Colonic mucosa (tissue), 4 donors: ENCODE data around the gene GDF7. TPM values are rescaled to one million over a fixed set of nuclear protein-coding genes. Genes with fewer than 3 reads are reported as not detected.

Experiments
- DNase-seq: peaks from one replicate; pipeline ENCODE4 v3.0.0-alpha.2; 2020
- H3K27ac ChIP-seq: fragments of 200-600 bp; one replicate; pipeline ENCODE4 v1.8.0; 2021
- H3K27me3 ChIP-seq: fragments of 200-600 bp; one replicate; pipeline ENCODE4 v1.8.0; 2021
- H3K36me3 ChIP-seq: fragments of 200-600 bp; one replicate; pipeline ENCODE4 v1.8.0; 2021
- H3K4me1 ChIP-seq: fragments of 200-600 bp; one replicate; pipeline ENCODE4 v1.8.0; 2021; ENCODE audit warnings: mild to moderate bottlenecking
- H3K4me3 ChIP-seq: fragments of 200-600 bp; one replicate; pipeline ENCODE4 v1.8.0; 2021
- H3K9ac ChIP-seq, 2 donors: one replicate each; pipeline ENCODE4 v1.7.0; 2013; ENCODE audit warnings: control low read depth in 2 of 2, low read depth in 2 of 2, low read length in 2 of 2
- H3K9me3 ChIP-seq: fragments of 200-600 bp; one replicate; pipeline ENCODE4 v1.8.0; 2021
- CTCF ChIP-seq: fragments of 200-600 bp; IDR thresholded peaks from one replicate; pipeline ENCODE4 v1.8.0; 2022; ENCODE audit warnings: antibody characterized with exemption, mild to moderate bottlenecking
- intact Hi-C: fragments of 100-400 bp; cut with DNase I; formaldehyde crosslinking; loops from one replicate; pipeline ENCODE4 v1.14.1; 2022
- total RNA-seq, 2 donors: library from RNA; stranded (reverse); fragmentation: NEBNext Ultra II Directional in 1 of 2; extraction: Animal tissue kit (Norgen Biotek cat#: 25700) in 1 of 2; gene quantifications; one replicate each; pipeline ENCODE4 v1.2.1, GENCODE V29; 2021
- donor health status: healthy.
- donor health status: DM: no; HTN: no; CAD: no.
- donor health status: DM: no; HTN: no; CAD: no.

Gene GDF7
- total RNA-seq, 2 donors from 2014 or later, result 0.05 to 0.11 TPM

- TF ChIP-seq CTCF, result no peak
- Histone ChIP-seq H3K4me1 (no peaks in the 10 kb centered on the region), H3K27ac (no peak overlapping the region), H3K4me3 (no peak overlapping the region), H3K27me3 (no peaks in the 10 kb centered on the region), H3K9me3 (no peaks in the 10 kb centered on the region), H3K36me3 (no peaks in the 10 kb centered on the region), H3K9ac (no peak overlapping the region)
- no peak for DNase-seq
- intact Hi-C loops, result no loop called here
These were observed 23.9 kb upstream of the GDF7 start for GRCh38 chr2:20643060-20643459.

- no peak overlapping the region for H3K9ac ChIP-seq
- H3K9me3 ChIP-seq, result no peaks in the 10 kb centered on the region
- no peaks in the 10 kb centered on the region for H3K4me1 ChIP-seq
- no peak for DNase-seq
- intact Hi-C loops, result no loop called here
- H3K27me3 ChIP-seq, result no peaks in the 10 kb centered on the region
- no peak for TF ChIP-seq CTCF
- H3K4me3 ChIP-seq, result no peak overlapping the region
- H3K36me3 ChIP-seq, result no peaks in the 10 kb centered on the region
- no peak overlapping the region for H3K27ac ChIP-seq
These were observed 23.1 kb upstream of the GDF7 start for GRCh38 chr2:20643826-20644225.

- Histone ChIP-seq H3K27ac (no peak overlapping the region), H3K9me3 (no peaks in the 10 kb centered on the region), H3K27me3 (no peaks in the 10 kb centered on the region), H3K4me3 (no peak overlapping the region), H3K4me1 (peaks cover 10% of the 10 kb centered on the region), H3K9ac (no peak overlapping the region), H3K36me3 (no peaks in the 10 kb centered on the region)
- intact Hi-C loops, result no loop called here
- no peak for DNase-seq
- no peak for TF ChIP-seq CTCF
These were observed 21.6 kb upstream of the GDF7 start for GRCh38 chr2:20645301-20645701.

GRCh38 chr2:20645761-20646160 is 21.2 kb upstream of the GDF7 start:
- no peaks in the 10 kb centered on the region for H3K9me3 ChIP-seq
- H3K9ac ChIP-seq, result no peak overlapping the region
- no peaks in the 10 kb centered on the region for H3K27me3 ChIP-seq
- intact Hi-C loops, result no loop called here
- no peak for DNase-seq
- TF ChIP-seq CTCF, result no peak
- no peak overlapping the region for H3K27ac ChIP-seq
- H3K4me3 ChIP-seq, result no peak overlapping the region
- H3K36me3 ChIP-seq, result no peaks in the 10 kb centered on the region
- peaks cover 10% of the 10 kb centered on the region for H3K4me1 ChIP-seq

- peaks cover 10% of the 10 kb centered on the region for H3K4me1 ChIP-seq
- TF ChIP-seq CTCF, result no peak
- no peak overlapping the region for H3K4me3 ChIP-seq
- H3K9me3 ChIP-seq, result no peaks in the 10 kb centered on the region
- no peak for DNase-seq
- no peaks in the 10 kb centered on the region for H3K36me3 ChIP-seq
- intact Hi-C loops, result no loop called here
- H3K27ac ChIP-seq, result no peak overlapping the region
- H3K9ac ChIP-seq, result no peak overlapping the region
- H3K27me3 ChIP-seq, result no peaks in the 10 kb centered on the region
These were observed 20.5 kb upstream of the GDF7 start for GRCh38 chr2:20646446-20646845.

- H3K27me3 ChIP-seq, result no peaks in the 10 kb centered on the region
- H3K36me3 ChIP-seq, result no peaks in the 10 kb centered on the region
- TF ChIP-seq CTCF, result no peak
- no peak overlapping the region for H3K27ac ChIP-seq
- H3K4me1 ChIP-seq, result peaks cover 10% of the 10 kb centered on the region
- H3K9ac ChIP-seq, result no peak overlapping the region
- no peak for DNase-seq
- H3K4me3 ChIP-seq, result no peak overlapping the region
- intact Hi-C loops, result no loop called here
- H3K9me3 ChIP-seq, result no peaks in the 10 kb centered on the region
These were observed 19.7 kb upstream of the GDF7 start for GRCh38 chr2:20647211-20647610.
